Skeletal muscle tissue (tissue), 4 donors: ENCODE data around the gene CHD6. TPM values are rescaled to one million over a fixed set of nuclear protein-coding genes. Genes with fewer than 3 reads are reported as not detected.

Experiments used
- H3K27ac ChIP-seq: one replicate; pipeline ENCODE4 v1.7.0; 2013; ENCODE audit warnings: mild to moderate bottlenecking, low read depth, low read length, inconsistent platforms
- H3K27me3 ChIP-seq, 3 donors: one replicate each; pipeline ENCODE4 v1.7.0; 2013; ENCODE audit warnings: low read length in 3 of 3; ENCODE audit not compliant: control insufficient read depth in 3 of 3, insufficient read depth in 3 of 3
- H3K36me3 ChIP-seq, 3 donors: one replicate each; pipeline ENCODE4 v1.7.0; 2013; ENCODE audit warnings: low read length in 3 of 3; ENCODE audit not compliant: control insufficient read depth in 3 of 3, insufficient read depth in 3 of 3
- H3K4me1 ChIP-seq, 3 donors: one replicate each; pipeline ENCODE4 v1.7.0; 2013; ENCODE audit warnings: low read length in 3 of 3, mild to moderate bottlenecking in 3 of 3; ENCODE audit not compliant: control insufficient read depth in 3 of 3, insufficient read depth in 3 of 3
- H3K4me3 ChIP-seq, 3 donors: one replicate each; pipeline ENCODE4 v1.7.0; 2013; ENCODE audit warnings: low read length in 3 of 3
- H3K9ac ChIP-seq, 3 donors: one replicate each; pipeline ENCODE4 v1.7.0; 2013; ENCODE audit warnings: low read length in 3 of 3, mild to moderate bottlenecking in 3 of 3, moderate library complexity in 2 of 3, low read depth in 1 of 3
- H3K9me3 ChIP-seq, 3 donors: one replicate each; pipeline ENCODE4 v1.7.0; 2013; ENCODE audit warnings: low read length in 3 of 3; ENCODE audit not compliant: control insufficient read depth in 3 of 3
- total RNA-seq: library from RNA; depleted of rRNA; stranded (reverse); fragments of >200 nt; gene quantifications from one replicate; pipeline ENCODE4 v1.2.3, GENCODE V29; 2014
- donor health status: Osteomylitis.

CHD6 gene
- total RNA-seq, 1 donor from 2014 or later, result 45.9 TPM

GRCh38 chr20:41444821-41445220 is 173.4 kb downstream of the CHD6 start:
- Histone ChIP-seq H3K36me3 (peaks cover 28 to 39% (median 37%) of the 10 kb centered on the region in 3 donors), H3K27ac (no peak overlapping the region)

GRCh38 chr20:41443691-41444090 is 174.5 kb downstream of the CHD6 start:
- Histone ChIP-seq H3K27me3 (no peaks in the 10 kb centered on the region), H3K9ac (no peak overlapping the region), H3K27ac (no peak overlapping the region), H3K4me1 (peaks cover 2 to 29% (median 29%) of the 10 kb centered on the region in 3 donors), H3K4me3 (no peak overlapping the region), H3K9me3 (no peaks in the 10 kb centered on the region), H3K36me3 (peaks cover 35 to 45% (median 39%) of the 10 kb centered on the region in 3 donors)

More at GRCh38 chr20:41444821-41445220, 173.4 kb downstream of the CHD6 start:
- Histone ChIP-seq H3K27me3 (no peaks in the 10 kb centered on the region), H3K4me1 (peaks cover 2 to 29% (median 29%) of the 10 kb centered on the region in 3 donors), H3K4me3 (no peak overlapping the region), H3K9ac (no peak overlapping the region), H3K9me3 (no peaks in the 10 kb centered on the region)

- Histone ChIP-seq H3K4me1 (peaks cover 2 to 18% (median 17%) of the 10 kb centered on the region in 3 donors), H3K27me3 (no peaks in the 10 kb centered on the region), H3K36me3 (peaks cover 26 to 37% (median 32%) of the 10 kb centered on the region in 3 donors), H3K27ac (no peak overlapping the region), H3K9me3 (no peaks in the 10 kb centered on the region), H3K4me3 (no peak overlapping the region), H3K9ac (no peak overlapping the region)
These were observed 177.3 kb downstream of the CHD6 start for GRCh38 chr20:41440882-41441281.

DNA sequence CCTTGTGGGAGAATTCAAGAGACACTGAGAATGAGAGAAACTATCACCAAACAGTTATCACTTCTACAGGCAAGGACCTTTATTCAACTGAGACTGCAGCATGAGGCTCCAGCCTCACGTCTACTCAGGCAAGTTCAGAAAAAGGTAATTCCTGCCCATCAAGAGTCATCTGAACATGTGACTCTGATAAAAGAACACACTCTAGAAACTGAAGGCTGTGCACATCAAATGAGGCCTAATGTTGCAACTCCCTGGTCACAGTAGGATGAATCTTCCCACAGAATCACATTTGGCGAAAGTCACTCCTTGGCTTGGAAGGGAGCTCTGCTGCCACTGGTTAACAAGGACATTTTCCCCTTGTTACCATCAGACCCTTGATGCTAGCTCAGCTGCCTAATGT is 180.3 kb downstream of the CHD6 start:
- Histone ChIP-seq H3K9ac (no peak overlapping the region), H3K36me3 (peaks cover 26 to 37% (median 31%) of the 10 kb centered on the region in 3 donors), H3K4me1 (peaks cover 0 to 11% (median 10%) of the 10 kb centered on the region in 3 donors), H3K9me3 (no peaks in the 10 kb centered on the region), H3K27ac (no peak overlapping the region), H3K4me3 (no peak overlapping the region), H3K27me3 (no peaks in the 10 kb centered on the region)

- H3K4me3 ChIP-seq, result no peak overlapping the region
- no peak overlapping the region for H3K27ac ChIP-seq
- peaks cover 21 to 34% (median 32%) of the 10 kb centered on the region in 3 donors for H3K36me3 ChIP-seq
- no peaks in the 10 kb centered on the region for H3K9me3 ChIP-seq
- no peaks in the 10 kb centered on the region for H3K27me3 ChIP-seq
- no peak overlapping the region for H3K9ac ChIP-seq
- H3K4me1 ChIP-seq, result peaks cover 0 to 11% (median 10%) of the 10 kb centered on the region in 3 donors
These were observed 181.5 kb downstream of the CHD6 start for GRCh38 chr20:41436679-41437078.

- Histone ChIP-seq H3K4me1 (no peaks in the 10 kb centered on the region), H3K9ac (no peak overlapping the region), H3K36me3 (peaks cover 17 to 27% (median 23%) of the 10 kb centered on the region in 3 donors), H3K4me3 (no peak overlapping the region), H3K27ac (no peak overlapping the region), H3K27me3 (no peaks in the 10 kb centered on the region), H3K9me3 (no peaks in the 10 kb centered on the region)
These were observed 185.0 kb downstream of the CHD6 start for GRCh38 chr20:41433203-41433602.

DNA sequence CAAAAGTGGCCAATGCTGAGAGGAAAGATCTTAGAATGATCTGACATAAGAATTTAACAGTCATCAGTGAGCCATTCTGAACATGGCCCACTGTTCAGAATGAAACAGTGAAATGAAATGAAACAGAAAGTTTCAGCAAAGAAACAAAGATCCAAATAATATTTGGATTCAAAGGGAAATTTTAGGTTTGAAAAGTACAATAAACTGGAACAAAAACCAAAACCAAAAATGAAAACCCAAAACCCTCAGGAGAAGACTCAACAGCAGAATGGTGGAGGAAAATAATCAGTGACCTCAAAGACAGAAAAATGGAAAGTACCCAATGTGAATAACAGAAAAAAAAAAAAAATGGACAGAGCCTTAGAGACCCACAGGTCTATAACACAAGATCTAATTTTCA is 185.4 kb downstream of the CHD6 start:
- no peaks in the 10 kb centered on the region for H3K9me3 ChIP-seq
- H3K4me1 ChIP-seq, result no peaks in the 10 kb centered on the region
- peaks cover 14 to 29% (median 23%) of the 10 kb centered on the region in 3 donors for H3K36me3 ChIP-seq
- no peaks in the 10 kb centered on the region for H3K27me3 ChIP-seq
- no peak overlapping the region for H3K27ac ChIP-seq
- no peak overlapping the region for H3K9ac ChIP-seq
- H3K4me3 ChIP-seq, result no peak overlapping the region

DNA sequence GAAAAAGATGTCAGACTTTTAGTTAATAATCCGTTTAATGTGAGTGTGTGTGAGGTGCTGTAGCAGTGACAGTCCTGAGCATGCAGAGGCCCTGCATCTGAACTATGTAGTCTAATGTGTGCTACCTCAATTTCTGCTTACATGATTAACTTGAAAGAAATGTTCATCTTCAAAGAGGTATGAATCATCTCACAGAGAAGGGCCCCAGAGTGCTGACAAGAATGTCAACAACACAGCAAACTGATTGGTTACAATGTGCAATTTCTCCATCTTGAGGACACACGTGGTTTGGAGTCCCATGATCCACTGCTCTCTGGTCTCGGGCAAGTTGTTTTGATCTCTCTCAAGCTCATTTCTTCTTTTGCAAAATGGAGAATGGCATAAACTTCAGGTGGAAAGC is 189.9 kb downstream of the CHD6 start:
- Histone ChIP-seq H3K4me3 (no peak overlapping the region), H3K4me1 (no peaks in the 10 kb centered on the region), H3K9ac (no peak overlapping the region), H3K27ac (no peak overlapping the region), H3K36me3 (peaks cover 14 to 28% (median 24%) of the 10 kb centered on the region in 3 donors), H3K9me3 (no peaks in the 10 kb centered on the region), H3K27me3 (no peaks in the 10 kb centered on the region)

GRCh38 chr20:41427833-41428232 is 190.3 kb downstream of the CHD6 start:
- H3K36me3 ChIP-seq, result peaks cover 14 to 30% (median 26%) of the 10 kb centered on the region in 3 donors
- H3K9ac ChIP-seq, result no peak overlapping the region
- H3K9me3 ChIP-seq, result no peaks in the 10 kb centered on the region
- H3K27ac ChIP-seq, result no peak overlapping the region
- no peaks in the 10 kb centered on the region for H3K27me3 ChIP-seq
- H3K4me1 ChIP-seq, result no peaks in the 10 kb centered on the region
- H3K4me3 ChIP-seq, result no peak overlapping the region

GRCh38 chr20:41426976-41427375 is 191.2 kb downstream of the CHD6 start:
- H3K27ac ChIP-seq, result no peak overlapping the region
- H3K4me1 ChIP-seq, result no peaks in the 10 kb centered on the region
- H3K4me3 ChIP-seq, result no peak overlapping the region
- H3K27me3 ChIP-seq, result no peaks in the 10 kb centered on the region
- H3K9me3 ChIP-seq, result no peaks in the 10 kb centered on the region
- no peak overlapping the region for H3K9ac ChIP-seq
- peaks cover 21 to 38% (median 28%) of the 10 kb centered on the region in 3 donors for H3K36me3 ChIP-seq
